ENCODE data around the gene RAD51B.

- no peak for TF ChIP-seq ZNF274 (IDR thresholded peaks at IDR 0.05; ENCODE audit: low read depth, low read length)
- no peak for TF ChIP-seq YY1 (IDR thresholded peaks at IDR 0.05; ENCODE audit: insufficient read depth, insufficient read length)
These were observed 866.6 kb downstream of the RAD51B start for GRCh38 chr14:68686205-68686465.
